Activated CD4-positive, CD25-positive, alpha-beta regulatory T cell (primary cell): ENCODE data around the gene ZNF846.
"Not testable (repeated sequence)": the region's sequence is repeated elsewhere in the genome, so short reads cannot be mapped to it uniquely, and the experiment has no call there.

Experiments
- DNase-seq, 4 experiments: peaks; one replicate each; lab custom pipeline; 2025; lab: John Stamatoyannopoulos, UW

Gene ZNF846

DNA sequence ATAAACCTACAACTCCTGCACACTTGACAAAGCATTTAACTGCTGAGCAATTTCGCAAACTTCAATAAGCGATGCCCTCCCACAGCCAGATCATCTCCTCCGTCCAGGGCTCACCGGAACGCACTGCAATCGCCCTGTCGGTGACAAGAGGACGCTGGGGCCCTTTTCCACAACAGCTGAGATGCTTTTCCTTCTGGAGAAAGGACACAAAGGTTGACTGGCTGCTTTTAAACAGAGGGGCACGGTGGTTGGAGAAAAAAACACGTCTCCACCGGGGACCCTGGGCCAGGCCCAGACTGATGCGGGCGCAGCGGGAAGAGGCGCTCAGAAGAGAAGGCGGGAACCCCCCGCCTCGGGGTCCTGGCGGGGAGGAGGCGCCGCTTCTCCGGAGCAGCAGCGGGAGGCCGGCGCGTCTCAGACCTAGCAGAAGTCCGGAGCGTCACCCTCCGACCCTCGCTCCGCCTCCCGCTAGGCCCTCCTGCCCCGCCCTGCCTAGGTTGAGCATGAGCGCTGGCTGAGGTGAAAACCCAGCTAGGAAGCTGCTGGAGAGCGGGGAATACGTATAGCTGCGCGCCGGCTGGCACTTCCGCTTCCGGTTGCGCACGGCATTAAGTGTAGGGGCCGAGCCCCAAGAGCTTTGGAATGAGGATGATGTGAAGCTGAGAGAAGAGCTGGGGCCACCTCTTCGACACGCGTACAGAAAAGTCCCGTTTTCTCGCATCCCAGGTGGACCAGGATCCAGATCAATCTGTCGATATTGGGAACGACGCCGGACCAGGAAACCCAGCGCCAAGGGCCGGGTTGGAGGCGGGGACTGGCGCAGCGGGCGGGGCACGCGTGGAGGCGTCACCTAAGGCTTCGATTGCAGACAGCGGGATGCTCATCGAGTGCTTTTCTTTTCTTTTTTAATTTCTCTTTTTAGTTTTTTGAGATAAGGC, at the start of gene ZNF846:
Gene ZNF846 (minus strand): TSS at position 564 of the 938 bp plus-strand sequence. CDS start 3,788 bp downstream, outside the sequence.
- peak; percentile 83 to 86 (median 84) for DNase-seq

DNA sequence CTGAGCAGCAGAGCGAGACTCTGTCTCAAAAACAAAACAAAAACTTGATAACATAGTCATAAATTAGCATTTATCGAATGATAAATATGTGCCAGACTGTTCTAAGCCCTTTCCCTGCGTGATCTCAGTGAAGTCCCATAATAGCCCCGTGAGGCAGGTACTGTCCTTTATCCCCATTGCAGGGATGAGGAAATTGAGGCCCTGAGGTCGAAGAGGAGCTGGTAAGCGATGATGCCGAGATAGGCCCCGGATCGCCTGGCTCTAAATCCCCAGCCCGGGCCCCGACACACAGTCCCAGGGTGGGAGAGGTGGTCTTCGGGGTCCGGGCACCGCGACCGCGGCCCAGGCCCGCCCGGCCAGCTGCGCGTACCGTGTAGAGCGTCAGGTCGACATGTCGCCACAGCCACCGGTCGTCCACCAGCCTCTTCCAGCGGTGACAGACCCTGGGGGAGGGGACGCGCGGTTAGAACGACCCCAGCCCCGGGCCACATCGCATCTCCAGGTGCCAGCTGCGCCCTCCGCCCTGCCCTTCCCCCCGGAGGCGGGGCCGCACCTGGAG, 49.7 kb upstream of the ZNF846 start:
- no peak for DNase-seq

DNA sequence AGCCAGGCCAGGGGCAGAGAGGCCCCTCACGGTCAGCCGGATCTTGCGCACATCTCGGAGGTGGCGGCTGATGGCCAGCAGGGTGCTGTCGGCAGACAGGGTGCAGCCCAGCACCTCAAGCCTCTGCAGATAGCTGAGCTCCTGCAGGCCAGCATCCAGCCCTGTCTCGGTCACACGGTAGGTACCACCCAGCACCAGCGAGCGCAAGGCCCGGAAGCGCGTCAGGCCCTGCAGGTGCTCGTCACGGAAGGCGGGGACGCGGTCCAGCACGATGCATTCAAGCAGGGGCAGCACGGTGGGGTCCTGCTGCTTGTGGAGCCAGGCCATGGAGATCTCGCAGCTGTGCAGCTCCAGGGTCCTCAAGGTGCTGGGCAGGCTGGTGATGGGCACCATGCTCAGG, 42.6 kb upstream of the ZNF846 start:
- DNase-seq: no peak

DNA sequence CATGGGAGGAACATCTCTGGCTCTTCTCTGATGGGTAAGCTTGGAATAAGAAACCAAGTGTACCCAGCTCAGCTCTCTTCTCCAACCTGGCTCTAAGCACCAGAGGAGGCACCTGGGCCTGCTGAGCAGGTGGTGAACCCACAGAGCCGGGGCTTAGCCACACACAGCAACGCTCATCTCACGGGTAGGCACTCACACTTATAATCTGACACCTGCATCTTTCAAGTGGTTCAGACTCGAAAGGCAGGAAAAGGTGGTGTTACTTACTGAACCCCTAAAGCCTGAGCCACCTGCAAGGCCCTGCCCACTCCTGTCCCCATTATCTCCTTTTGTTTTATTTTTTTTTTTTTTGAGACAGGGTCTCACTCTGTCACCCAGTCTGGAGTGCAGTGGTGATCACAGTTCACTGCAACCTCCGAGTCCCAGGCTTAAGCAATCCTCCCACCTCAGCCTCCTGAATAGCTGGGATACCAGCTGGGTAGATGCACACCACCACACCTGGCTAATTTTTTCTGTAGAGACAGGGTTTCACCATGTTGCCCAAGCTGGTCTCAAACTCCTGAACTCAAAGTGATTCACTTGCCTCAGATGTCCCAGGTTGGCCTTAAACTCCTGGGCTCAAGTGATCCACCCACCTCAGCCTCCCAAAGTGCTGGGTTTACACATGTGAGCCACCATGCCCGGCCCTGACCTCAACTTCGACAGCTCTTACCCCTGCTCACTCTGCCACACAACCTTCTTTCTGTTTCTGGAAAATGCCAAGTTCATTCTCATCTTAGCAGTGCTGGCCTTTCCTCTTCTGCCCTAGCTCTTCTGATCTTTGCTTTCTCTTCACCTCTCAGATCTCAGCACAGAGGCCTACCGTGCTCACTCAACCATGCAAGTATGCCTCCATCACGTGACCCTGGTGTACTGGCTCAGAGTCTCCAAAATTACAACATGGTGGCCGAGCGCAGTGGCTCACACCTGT, 40.6 kb upstream of the ZNF846 start:
- DNase-seq: no peak

DNA sequence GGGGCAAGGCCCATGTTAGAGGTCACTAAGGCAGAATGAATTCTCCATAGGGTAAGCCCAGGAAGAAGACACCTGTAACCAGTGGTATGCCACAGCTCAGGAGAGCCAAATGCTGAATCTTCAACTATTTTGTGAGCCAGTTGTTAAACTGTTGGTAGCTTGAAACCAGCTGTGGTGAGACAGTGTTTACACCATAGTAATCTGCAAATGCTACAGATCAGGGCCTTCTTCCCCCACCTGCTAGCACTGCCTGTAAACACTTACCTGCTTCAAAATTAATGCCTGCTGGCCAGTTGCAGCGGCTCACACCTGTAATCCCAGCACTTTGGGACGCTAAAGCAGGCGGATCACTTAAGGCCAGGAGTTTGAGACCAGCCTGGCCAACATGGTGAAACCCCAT, 38.3 kb upstream of the ZNF846 start:
- no peak for DNase-seq

DNA sequence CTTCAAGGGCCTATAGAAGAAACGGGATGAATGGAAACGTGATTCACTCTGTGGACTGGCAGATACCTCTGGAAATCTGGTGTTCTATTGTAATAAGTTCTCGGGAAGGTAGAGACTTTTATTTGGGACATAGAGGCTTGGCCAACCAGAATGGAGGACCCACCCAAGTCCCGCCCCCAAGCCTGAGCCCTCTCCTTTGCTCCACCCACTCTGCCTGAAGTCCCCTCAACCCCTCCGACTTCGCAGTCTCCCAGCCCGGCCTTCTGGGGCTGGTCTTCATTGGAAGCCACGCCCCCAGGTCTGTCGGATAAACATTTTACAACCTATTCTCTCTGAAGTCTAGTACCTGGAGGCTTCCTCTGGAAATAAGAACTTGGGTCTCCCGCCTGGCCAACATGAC, 33.4 kb upstream of the ZNF846 start:
- DNase-seq: no peak

DNA sequence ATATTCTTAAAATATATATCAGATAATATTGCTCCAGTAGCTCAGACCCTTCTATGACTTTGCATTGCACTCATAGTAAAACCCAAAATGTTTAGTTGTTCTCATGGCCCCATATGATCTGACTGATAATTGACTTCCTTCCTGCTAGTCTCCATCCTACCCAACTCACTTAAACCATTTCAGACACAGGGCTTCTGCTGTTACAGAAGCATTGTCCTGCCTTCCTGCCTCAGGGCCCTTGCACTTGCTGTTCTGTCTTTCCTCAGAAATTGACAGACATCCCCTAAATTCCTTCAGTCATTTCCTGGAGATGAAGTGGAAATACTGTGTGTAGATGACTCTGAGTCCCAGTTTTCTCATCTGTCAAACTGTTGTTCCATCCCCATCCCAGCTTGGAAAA, 30.6 kb upstream of the ZNF846 start:
- no peak for DNase-seq

DNA sequence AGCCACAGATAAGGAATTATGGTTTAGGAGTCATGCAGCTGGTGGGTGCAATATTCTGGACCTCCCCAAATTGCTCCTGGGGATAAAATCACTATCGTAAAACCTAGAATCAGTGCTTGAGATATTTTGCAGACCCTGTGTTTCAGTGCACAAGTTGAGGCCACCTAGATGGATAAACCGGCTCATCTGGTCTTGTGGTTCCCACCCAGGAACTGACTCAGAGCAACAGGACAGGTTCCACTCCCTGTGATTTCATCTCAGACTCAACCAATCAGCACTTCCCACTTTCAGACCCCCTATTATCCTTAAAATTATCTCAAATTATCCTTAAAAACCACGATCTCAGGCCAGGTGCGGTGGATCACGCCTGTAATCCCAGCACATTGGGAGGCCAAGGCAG, 29.3 kb upstream of the ZNF846 start:
- no peak for DNase-seq

DNA sequence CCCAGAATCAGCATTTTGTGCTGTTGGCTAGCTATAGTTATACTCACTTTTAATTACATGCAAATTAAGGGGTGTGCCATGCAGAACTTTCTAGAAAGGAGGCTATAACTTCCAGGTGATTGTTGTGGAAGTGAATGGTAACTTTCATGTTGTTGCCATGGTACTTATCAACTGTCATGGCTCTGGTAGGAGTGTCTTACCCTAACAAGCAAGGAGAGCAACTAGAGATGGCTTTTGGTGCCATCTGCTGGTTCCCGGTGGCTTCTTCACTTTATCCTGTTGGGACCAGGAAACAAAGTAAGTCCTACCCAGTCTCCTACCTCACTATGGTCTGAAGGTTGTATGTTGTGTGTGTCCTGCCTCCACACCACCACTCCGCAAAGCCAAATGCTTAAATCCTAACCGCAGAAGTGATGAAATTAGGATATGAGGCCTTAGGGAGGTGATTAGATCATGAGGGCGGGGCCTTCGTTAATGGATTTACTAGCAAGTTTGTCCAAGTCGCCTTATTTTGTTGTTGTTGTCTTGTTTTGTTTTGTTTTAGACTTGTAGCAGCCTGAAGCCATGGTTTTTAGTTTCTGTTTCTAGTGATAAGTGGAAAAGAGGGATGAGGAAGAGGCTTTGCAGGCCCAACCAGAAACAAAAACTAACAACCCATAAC, 27.7 kb upstream of the ZNF846 start:
- peak; percentile 31 to 65 (median 60) for DNase-seq

DNA sequence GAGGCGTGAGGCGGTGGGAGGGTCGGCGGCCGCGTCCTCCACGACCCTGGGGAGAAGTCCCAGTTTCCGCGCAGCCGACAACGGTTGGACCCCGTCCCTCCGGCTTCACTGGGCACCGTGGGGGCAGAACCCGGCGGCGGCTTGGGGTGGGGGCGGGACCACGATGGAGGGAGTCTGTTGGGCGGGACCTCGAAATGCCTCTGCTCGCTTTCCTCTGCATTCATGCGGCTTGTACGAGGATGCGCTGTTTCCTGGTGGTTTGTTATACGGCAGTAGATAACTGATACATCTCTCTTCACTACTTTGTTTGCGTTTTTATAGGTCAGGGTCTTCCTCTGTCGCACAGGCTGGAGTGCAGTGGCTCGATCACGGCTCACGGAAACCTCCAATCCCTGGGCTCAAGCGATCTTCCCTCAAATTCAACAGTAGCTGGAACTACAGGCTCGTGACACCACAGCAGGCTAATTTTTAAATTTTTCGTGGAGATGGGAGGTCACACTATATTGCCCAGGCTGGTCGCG, 24.6 kb upstream of the ZNF846 start:
- DNase-seq: peak; percentile 39 to 49 (median 44)

DNA sequence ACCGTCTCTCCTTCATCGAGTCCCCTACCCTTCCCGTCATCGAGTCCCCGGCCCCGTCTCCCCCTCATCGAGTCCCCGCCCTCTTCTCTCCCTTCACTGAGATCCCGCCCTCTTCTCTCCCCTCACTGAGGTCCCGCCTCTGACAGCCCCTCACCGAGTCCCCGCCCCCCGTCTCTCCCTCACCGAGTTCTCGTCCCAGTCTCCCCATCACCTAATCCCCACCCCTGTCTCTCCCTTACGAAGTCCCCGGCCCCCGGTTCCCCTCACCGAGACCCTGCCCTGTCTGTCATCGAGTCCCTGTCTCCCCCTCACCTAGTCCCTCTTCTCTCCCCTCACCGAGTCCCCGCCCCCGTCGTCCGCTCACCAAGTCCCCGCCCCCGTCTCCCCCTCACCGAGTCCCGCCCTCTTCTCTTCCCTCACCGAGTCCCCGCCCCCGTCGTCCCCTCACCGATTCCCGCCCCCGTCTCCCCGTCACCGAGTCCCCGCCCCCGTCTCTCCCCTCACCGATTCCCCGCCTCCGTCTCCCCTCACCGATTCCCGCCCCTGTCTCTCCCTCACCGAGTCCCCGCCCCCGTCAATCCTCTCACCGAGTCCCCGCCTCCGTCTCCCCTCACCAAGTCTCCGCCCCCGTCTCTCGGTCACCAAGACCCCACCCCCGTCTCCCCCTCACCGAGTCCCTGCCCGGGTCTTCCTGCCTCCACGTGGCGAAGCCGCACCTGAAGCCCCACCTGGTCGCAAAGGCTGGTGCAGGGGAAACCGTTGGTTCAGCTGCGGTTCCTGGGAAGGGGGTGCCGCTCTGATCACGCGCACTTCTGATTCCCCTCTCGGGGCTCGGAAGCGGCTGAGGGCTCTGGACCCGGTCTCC, 23.9 kb upstream of the ZNF846 start:
- peak; percentile 91 to 97 (median 95) for DNase-seq

DNA sequence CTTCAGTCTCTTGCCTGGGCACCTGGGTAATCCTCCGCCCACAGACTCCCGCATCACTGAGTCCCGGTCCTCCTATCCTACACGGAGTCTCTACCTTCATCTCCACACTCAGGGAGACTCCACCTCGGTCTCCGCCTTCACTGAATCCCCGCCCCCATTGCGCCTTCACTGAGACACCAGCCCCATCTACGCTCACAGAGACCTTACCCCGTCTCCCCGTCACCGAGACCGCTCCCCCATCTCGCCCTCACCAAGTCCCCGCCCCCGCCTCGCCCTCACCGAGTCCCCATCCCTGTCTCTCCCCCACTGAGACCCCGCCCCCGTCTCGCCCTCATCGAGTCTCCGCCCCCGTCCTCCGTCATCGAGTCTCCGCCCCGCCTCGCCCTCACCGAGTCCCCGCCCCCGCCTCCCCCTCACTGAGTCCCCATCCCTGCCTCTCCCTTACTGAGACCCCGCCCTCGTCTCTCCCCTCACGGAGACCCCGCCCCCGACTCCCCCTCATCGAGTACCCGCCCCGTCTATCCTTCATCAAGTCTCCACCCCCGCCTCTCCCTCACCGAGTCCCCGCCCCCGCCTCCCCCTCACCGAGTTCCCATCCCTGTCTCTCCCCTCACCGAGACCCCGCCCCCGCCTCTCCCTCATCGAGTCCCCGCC, 23.1 kb upstream of the ZNF846 start:
- peak; percentile 87 to 93 (median 90) for DNase-seq

DNA sequence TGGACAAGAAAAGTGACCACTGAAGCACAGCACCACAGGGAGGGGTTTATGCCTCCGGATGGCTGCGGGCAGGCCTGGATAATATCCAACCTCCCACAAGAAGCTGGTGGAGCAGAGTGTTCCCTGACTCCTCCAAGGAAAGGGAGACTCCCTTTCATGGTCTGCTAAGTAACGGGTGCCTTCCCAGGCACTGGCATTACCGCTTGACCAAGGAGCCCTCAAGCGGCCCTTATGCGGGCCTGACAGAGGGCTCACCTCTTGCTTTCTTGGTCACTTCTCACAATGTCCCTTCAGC, 22.5 kb upstream of the ZNF846 start:
- DNase-seq: not testable (repeated sequence)

DNA sequence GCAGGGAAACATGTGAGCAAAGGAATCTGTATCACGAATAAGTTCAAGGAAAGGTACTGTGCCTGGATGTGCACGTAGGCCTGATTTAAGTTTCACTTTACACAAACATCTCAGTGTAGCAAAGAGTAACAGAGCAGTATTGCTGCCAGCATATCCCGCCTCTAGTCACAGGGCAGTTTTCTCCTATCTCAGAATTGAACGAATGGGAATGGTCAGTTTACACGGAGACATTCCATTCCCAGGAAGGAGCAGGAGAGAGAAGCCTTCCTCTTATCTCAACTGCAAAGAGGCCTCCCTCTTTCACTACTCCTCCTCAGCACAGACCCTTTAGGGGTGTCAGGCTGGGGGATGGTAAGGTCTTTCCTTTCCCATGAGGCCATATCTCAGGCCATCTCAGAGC, 21.0 kb upstream of the ZNF846 start:
- not testable (repeated sequence) for DNase-seq

DNA sequence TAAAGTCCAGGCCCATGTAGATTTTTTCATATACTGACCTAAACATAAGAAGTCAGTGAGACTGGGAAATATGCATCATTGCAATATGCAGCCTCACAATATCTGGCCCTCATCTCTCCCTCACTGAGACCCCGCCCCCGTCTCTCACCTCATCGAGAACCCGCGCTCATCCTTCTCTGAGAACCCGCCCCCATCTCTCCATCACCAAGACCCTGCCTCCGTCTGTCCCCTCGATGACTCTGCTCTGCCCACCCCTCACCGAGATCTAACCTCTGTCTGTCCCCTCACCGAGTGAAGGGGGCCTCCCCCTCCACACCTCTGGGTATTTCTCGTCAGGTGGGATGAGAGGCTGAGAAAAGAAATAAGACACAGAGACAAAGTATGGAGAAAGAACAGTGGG, 20.5 kb upstream of the ZNF846 start:
- DNase-seq: no peak

DNA sequence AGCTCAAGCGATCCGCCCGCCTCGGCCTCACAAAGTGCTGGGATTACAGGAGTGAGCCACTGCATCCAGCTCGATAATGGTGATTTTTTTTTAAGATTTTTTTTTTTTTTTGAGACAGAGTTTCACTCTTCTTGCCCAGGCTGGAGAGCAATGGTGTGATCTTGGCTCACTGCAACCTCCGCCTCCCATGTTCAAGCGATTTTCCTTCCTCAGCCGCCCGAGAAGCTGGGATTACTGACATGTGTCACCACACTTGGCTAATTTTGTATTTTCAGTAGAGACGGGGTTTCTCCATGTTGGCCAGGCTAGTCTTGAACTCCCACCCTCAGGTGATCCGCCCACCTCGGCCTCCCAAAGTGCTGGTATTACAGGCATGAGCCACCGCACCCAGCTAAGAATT, 20.1 kb upstream of the ZNF846 start:
- DNase-seq: not testable (repeated sequence)

DNA sequence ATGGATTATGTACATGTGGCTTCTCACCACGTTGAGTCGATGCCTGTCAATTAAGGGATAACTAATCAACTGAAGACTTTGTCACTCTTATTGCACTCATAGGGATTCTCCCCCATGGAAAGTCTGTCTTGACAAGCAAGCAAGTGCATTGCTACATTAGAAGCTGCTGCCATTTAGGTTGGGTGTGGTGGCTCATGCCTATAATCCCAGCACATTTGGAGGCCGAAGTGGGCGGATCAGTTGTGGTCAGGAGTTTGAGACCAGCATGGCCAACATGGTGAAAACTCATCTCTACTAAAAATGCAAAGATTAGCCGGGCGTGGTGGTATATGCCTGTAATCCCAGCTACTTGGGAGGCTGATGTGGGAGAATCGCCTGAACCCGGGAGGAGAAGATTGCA, 18.3 kb upstream of the ZNF846 start:
- DNase-seq: no peak

DNA sequence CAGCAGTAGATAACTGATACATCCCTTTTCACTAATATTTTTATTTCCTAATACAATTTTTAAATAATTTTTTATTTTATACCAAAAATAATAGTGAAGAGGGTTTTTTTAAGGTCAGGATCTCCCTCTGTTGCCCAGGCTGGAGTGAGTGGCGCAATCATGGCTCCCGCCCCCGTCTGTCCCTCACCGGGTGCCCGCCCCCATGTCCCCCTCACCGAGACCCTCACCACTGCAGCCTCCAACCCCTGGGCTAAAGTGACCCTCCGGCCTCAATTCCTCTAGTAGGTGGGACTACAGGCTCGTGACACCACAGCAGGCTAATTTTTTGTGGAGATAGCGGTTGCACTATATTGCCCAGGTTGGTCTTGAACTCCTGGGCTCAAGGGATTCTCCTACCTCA, 17.8 kb upstream of the ZNF846 start:
- no peak for DNase-seq

DNA sequence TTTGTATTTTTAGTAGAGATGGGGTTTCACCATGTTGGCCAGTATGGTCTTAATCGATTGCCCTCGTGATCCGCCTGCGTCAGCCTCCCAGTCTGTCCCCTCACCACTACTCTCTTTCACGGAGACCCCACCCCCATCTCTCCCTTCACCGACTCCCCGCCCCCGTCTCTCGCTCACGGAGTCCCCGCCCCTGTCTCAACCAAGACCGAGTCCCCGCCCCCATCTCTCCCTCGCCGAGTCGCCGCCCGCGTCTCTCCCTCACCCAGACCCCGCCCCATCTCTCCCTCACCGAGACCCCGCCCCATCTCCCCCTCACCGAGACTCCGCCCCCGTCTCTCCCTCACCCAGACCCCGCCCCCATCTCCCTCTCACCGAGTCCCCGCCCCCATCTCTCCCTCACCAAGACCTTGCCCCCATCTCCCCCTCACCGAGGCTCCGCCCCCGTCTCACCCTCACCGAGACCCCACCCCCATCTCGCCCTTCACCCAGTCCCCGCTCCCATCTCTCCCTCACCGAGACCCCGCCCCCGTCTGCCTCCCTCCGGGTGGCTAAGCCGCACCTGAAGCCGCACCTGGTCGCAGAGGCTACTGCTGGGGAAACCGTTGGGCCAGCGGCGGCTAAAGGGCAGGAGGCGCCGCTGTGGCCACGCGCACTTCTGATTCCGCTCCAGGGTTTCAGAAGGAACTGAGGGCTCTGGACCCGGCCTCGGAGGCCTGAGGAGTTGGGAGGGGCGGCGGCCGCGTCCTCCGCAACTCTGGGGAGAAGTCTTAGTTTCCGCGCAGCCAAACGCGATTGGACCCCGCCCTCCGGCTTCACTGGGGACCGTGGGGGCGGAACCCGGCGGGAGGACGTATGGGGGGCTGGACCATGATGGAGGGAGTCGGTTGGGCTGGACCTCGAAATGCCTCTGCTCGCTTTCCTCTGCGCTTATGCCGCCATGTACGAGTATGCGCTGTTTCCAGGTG, 17.1 kb upstream of the ZNF846 start:
- peak; percentile 92 to 97 (median 96) for DNase-seq
